Type B pancreatic cell (in vitro differentiated cells): ENCODE results near the gene COA7. TPM values are rescaled to one million over a fixed set of nuclear protein-coding genes. Genes with fewer than 3 reads are reported as not detected.

ENCODE experiments used
- DNase-seq: peaks from one replicate; pipeline ENCODE4 v3.0.0; 2021; ENCODE audit warnings: mixed read lengths; ENCODE audit not compliant: unreplicated experiment; ENCODE audit errors: extremely low spot score
- H3K27ac Mint-ChIP-seq: 2 replicates; pipeline ENCODE4 v1.8.0; 2021; ENCODE audit warnings: mild to moderate bottlenecking, mixed read lengths
- H3K27me3 Mint-ChIP-seq: 2 replicates; pipeline ENCODE4 v1.8.0; 2021; ENCODE audit warnings: mixed read lengths
- H3K36me3 Mint-ChIP-seq: 2 replicates; pipeline ENCODE4 v1.8.0; 2021; ENCODE audit warnings: mixed read lengths
- H3K4me1 Mint-ChIP-seq: one replicate; pipeline ENCODE4 v1.8.0; 2021; ENCODE audit warnings: mixed read lengths; ENCODE audit not compliant: unreplicated experiment
- H3K4me3 Mint-ChIP-seq: 2 replicates; pipeline ENCODE4 v1.8.0; 2021; ENCODE audit warnings: mild to moderate bottlenecking, mixed read lengths
- H3K9me3 Mint-ChIP-seq: 2 replicates; pipeline ENCODE4 v1.8.0; 2021; ENCODE audit warnings: mixed read lengths
- long read RNA-seq: library from polyadenylated mRNA; unstranded; transcript quantifications from one replicate; pipeline ENCODE4 v2.0.0, GENCODE V29; 2020
- total RNA-seq: library from RNA; stranded (reverse); gene quantifications from 2 replicates; pipeline ENCODE4 v1.2.1, GENCODE V29; 2021; ENCODE audit warnings: low replicate concordance
- TF ChIP-seq, protein P1 (sequence below): fragments of 200-600 bp; sonication (generic); conservative IDR thresholded peaks from 2 replicates; pipeline ENCODE4 v1.5.0; 2021; ENCODE audit warnings: antibody characterized with exemption, mild to moderate bottlenecking

COA7 gene
- 25.1 and 27.9 TPM in 2 replicates for total RNA-seq
- long read RNA-seq, full-length matches to known transcripts = 63 of 65 reads
- long read RNA-seq, partial matches to known transcripts = 1 of 65 reads
- long read RNA-seq, other reads (novel, unspliced or antisense) = 1 of 65 reads

DNA sequence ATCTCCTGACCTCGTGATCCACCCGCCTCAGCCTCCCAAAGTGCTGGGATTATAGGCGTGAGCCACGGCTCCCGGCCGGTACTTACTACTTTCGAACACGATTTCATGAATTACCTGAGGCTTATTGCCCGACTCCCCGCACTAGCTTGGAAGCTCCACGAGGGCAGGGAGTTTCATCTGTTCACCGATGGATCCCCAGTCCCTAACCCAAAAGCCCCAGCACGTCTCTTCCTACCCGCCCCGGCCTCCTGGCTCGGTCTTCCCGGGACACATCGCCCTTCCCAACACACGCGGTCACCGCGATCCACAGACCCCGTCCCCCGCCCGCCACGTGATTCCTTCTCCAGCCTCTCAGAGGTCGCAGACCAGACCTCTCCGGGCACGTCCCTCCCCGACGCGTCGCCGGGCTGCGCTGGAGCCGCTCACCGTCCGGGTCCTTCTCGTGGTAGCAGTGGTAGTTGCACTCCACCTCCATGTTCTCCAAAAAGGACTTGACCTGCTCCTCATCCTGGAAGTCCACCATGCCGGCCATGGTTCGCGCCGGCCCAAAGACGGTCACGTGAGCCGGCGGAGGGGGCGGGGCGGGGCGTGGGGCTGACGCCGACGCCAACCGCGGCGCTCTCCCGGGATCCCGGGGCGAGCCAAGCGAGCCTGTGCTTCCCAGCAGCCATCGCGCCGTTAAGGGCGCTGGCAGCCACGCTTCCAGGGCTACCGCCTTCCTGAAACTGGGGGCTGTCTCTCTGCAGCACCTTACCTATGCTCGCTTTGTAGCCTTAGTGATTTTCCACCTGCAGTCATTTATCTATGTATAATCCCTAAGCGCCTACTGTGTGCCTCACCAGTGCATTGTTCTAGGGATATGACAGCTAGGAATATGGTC, at the start of gene COA7:
Gene COA7 (minus strand): TSS at position 553 of the 880 bp plus-strand sequence. CDS start 21 bp downstream, at position 532.
- Mint-ChIP-seq H3K9me3 (no peaks in the 10 kb centered on the region), H3K27ac (peak within 1 kb of the TSS; percentile 94), H3K4me3 (peak within 1 kb of the TSS; percentile 94), H3K4me1 (peaks cover 14% of the 10 kb centered on the region), H3K27me3 (no peaks in the 10 kb centered on the region), H3K36me3 (peaks cover 16% of the 10 kb centered on the region)
- DNase-seq = peak; percentile 86
- TF ChIP-seq, protein P1, sequence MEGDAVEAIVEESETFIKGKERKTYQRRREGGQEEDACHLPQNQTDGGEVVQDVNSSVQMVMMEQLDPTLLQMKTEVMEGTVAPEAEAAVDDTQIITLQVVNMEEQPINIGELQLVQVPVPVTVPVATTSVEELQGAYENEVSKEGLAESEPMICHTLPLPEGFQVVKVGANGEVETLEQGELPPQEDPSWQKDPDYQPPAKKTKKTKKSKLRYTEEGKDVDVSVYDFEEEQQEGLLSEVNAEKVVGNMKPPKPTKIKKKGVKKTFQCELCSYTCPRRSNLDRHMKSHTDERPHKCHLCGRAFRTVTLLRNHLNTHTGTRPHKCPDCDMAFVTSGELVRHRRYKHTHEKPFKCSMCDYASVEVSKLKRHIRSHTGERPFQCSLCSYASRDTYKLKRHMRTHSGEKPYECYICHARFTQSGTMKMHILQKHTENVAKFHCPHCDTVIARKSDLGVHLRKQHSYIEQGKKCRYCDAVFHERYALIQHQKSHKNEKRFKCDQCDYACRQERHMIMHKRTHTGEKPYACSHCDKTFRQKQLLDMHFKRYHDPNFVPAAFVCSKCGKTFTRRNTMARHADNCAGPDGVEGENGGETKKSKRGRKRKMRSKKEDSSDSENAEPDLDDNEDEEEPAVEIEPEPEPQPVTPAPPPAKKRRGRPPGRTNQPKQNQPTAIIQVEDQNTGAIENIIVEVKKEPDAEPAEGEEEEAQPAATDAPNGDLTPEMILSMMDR = no peak

DNA sequence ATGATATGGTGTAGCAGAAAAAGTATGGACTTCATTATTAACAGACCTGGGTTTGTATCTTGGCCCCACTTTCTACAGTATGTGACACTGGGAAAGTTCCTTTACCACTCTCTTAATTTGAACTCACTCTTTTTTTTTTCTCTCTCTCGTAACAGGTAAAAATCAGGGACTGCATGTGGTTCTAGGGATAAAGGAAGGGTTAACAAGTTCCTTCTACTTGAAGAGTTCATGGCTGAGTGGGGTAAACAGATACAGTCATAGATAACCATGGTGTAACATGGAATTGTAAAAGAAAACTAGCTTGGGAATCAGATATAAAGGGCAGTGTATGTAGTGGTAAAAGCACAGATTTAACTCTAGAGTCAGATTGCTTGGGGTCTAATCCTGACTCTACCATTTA, 49.3 kb upstream of the COA7 start:
- H3K4me3 Mint-ChIP-seq = no peak overlapping the region
- H3K36me3 Mint-ChIP-seq = peaks cover 4% of the 10 kb centered on the region
- no peaks in the 10 kb centered on the region for H3K27me3 Mint-ChIP-seq
- H3K9me3 Mint-ChIP-seq = peaks cover 3% of the 10 kb centered on the region
- TF ChIP-seq, protein P1 = no peak
- H3K4me1 Mint-ChIP-seq = peaks cover 22% of the 10 kb centered on the region
- no peak for DNase-seq
- no peak overlapping the region for H3K27ac Mint-ChIP-seq

- peaks cover 13% of the 10 kb centered on the region for H3K4me1 Mint-ChIP-seq
- H3K27ac Mint-ChIP-seq = no peak overlapping the region
- TF ChIP-seq, protein P1 = no peak
- peaks cover 8% of the 10 kb centered on the region for H3K36me3 Mint-ChIP-seq
- no peak for DNase-seq
- peaks cover 3% of the 10 kb centered on the region for H3K9me3 Mint-ChIP-seq
- H3K4me3 Mint-ChIP-seq = no peak overlapping the region
- no peaks in the 10 kb centered on the region for H3K27me3 Mint-ChIP-seq
Observed at GRCh38 chr1:52746189-52746588, 48.0 kb upstream of the COA7 start.

GRCh38 chr1:52741259-52741658, 43.1 kb upstream of the COA7 start:
- no peak for DNase-seq
- Mint-ChIP-seq H3K36me3 (peaks cover 11% of the 10 kb centered on the region), H3K9me3 (no peaks in the 10 kb centered on the region), H3K27ac (no peak overlapping the region), H3K4me1 (peaks cover 22% of the 10 kb centered on the region), H3K4me3 (no peak overlapping the region), H3K27me3 (no peaks in the 10 kb centered on the region)
- TF ChIP-seq, protein P1 = no peak

GRCh38 chr1:52739699-52740467, 41.7 kb upstream of the COA7 start:
- Mint-ChIP-seq H3K27me3 (no peaks in the 10 kb centered on the region), H3K36me3 (peaks cover 11% of the 10 kb centered on the region), H3K27ac (no peak overlapping the region), H3K9me3 (no peaks in the 10 kb centered on the region), H3K4me3 (no peak overlapping the region), H3K4me1 (peaks cover 21% of the 10 kb centered on the region)
- TF ChIP-seq, protein P1 = no peak
- no peak for DNase-seq
